NCI-H69 (cell line): ENCODE measurements around the gene BCLAF3.

Source experiments
- DNase-seq: peaks from one replicate; lab custom pipeline; 2025; lab: John Stamatoyannopoulos, UW

Gene BCLAF3

GRCh38 chrX:19966056-19966455, 24.8 kb downstream of the BCLAF3 start:
- no peak for DNase-seq

- DNase-seq: no peak
Observed at GRCh38 chrX:19964017-19964710, 26.7 kb downstream of the BCLAF3 start.

- DNase-seq: peak; percentile 43
Observed at GRCh38 chrX:19960913-19961312, 29.9 kb downstream of the BCLAF3 start.

GRCh38 chrX:19958552-19959486, 32.0 kb downstream of the BCLAF3 start:
- DNase-seq: no peak

GRCh38 chrX:19956923-19957322, 33.9 kb downstream of the BCLAF3 start:
- no peak for DNase-seq

GRCh38 chrX:19956306-19956705, 34.6 kb downstream of the BCLAF3 start:
- no peak for DNase-seq

- DNase-seq: no peak
Observed at GRCh38 chrX:19955306-19955705, 35.6 kb downstream of the BCLAF3 start.

- DNase-seq: no peak
Observed at GRCh38 chrX:19954335-19955096, 36.3 kb downstream of the BCLAF3 start.

- no peak for DNase-seq
Observed at GRCh38 chrX:19953145-19953544, 37.7 kb downstream of the BCLAF3 start.

- no peak for DNase-seq
Observed at GRCh38 chrX:19949340-19949739, 41.5 kb downstream of the BCLAF3 start.

GRCh38 chrX:19947612-19948011, 43.2 kb downstream of the BCLAF3 start:
- no peak for DNase-seq
